Endothelial cell of umbilical vein (primary cell): ENCODE data around the gene CHGA. TPM values are rescaled to one million over a fixed set of nuclear protein-coding genes. Genes with fewer than 3 reads are reported as not detected.

Experiments
- BruUV-seq: library from RNA; stranded (reverse); fragments of 400-500 nt; replicated peaks from 2 replicates; lab custom pipeline; 2021; lab: Mats Ljungman, UMichigan
- CTCF ChIA-PET: fragments of 300-600, 350-600 bp; sonication (Branson Sonifier 250); formaldehyde crosslinking; loops from one replicate; lab custom pipeline; 2021; ENCODE audit warnings: antibody characterized with exemption, inconsistent platforms; lab: Charles Lee
- POLR2A ChIA-PET: fragments of 300-600, 350-600 bp; sonication (Branson Sonifier 250); formaldehyde crosslinking; loops from one replicate; lab custom pipeline; 2021; ENCODE audit warnings: antibody characterized with exemption, inconsistent platforms; lab: Charles Lee
- DNase-seq: peaks from one replicate; pipeline ENCODE4 v3.0.0-alpha.2; 2011; ENCODE audit warnings: low read depth, low spot score
- FAIRE-seq: peaks from 2 replicates; lab custom pipeline; 2011; peaks lifted over from hg19 to GRCh38; lab: Jason Lieb, UNC
- H2AFZ ChIP-seq: 2 replicates; pipeline ENCODE4 v1.6.0; 2012; ENCODE audit warnings: low read depth, low read length, control low read depth, inconsistent platforms
- H3K27ac ChIP-seq: 2 replicates; pipeline ENCODE4 v1.5.1; 2011; ENCODE audit warnings: low read depth, mild to moderate bottlenecking, control low read depth, low read length, moderate library complexity; ENCODE audit not compliant: insufficient read depth
- H3K27me3 ChIP-seq, 2 experiments: 2 replicates each; pipeline versions ENCODE4 v1.6.0 to v1.6.1; 2011; ENCODE audit warnings: low read length in 2 of 2, mixed read lengths in 1 of 2; ENCODE audit not compliant: control insufficient read depth in 2 of 2, insufficient read depth in 2 of 2
- H3K36me3 ChIP-seq, 2 experiments: 2 replicates in 1 of 2; 3 replicates in 1 of 2; pipeline ENCODE4 v1.5.1; 2011; ENCODE audit warnings: low read length in 2 of 2, mild to moderate bottlenecking in 1 of 2, moderate library complexity in 1 of 2; ENCODE audit not compliant: control insufficient read depth in 2 of 2, insufficient read depth in 2 of 2; ENCODE audit errors: extremely low read depth in 1 of 2
- H3K4me1 ChIP-seq: 3 replicates; pipeline ENCODE4 v1.5.1; 2011; ENCODE audit warnings: mild to moderate bottlenecking, low read length; ENCODE audit not compliant: control insufficient read depth, insufficient read depth; ENCODE audit errors: extremely low read depth
- H3K4me2 ChIP-seq: 2 replicates; pipeline ENCODE4 v1.6.1; 2011; ENCODE audit warnings: low read length, control low read depth, mixed read lengths; ENCODE audit not compliant: insufficient read depth
- H3K4me3 ChIP-seq, 3 experiments: fragments of 200-600 bp in 1 of 3; sonication (generic), shearing (Covaris generic) in 1 of 3; replicated peaks in 1 of 3; 2 replicates each; pipeline ENCODE4 v1.5.1; 2011 to 2016; ENCODE audit warnings: control low read depth in 3 of 3, low read length in 3 of 3, mild to moderate bottlenecking in 2 of 3, inconsistent platforms in 1 of 3, low read depth in 1 of 3, moderate library complexity in 1 of 3; ENCODE audit not compliant: insufficient read depth in 1 of 3
- H3K79me2 ChIP-seq: 2 replicates; pipeline ENCODE4 v1.6.0; 2012; ENCODE audit warnings: low read length, inconsistent platforms; ENCODE audit not compliant: control insufficient read depth, insufficient read depth
- H3K9ac ChIP-seq: replicated peaks from 2 replicates; pipeline ENCODE3; 2011; ENCODE audit warnings: low read length, control low read depth; ENCODE audit not compliant: insufficient read depth; ENCODE audit errors: extremely low read depth
- H3K9me1 ChIP-seq: replicated peaks from 3 replicates; pipeline ENCODE4 v1.6.0; 2011; ENCODE audit warnings: mild to moderate bottlenecking, low read length; ENCODE audit not compliant: control insufficient read depth, insufficient read depth; ENCODE audit errors: extremely low read depth
- H3K9me3 ChIP-seq: replicated peaks from 2 replicates; pipeline ENCODE4 v1.5.1; 2012; ENCODE audit warnings: low read length, inconsistent platforms; ENCODE audit not compliant: control insufficient read depth, insufficient read depth
- H4K20me1 ChIP-seq: replicated peaks from 2 replicates; pipeline ENCODE3; 2011; ENCODE audit warnings: mild to moderate bottlenecking, low read length; ENCODE audit not compliant: control insufficient read depth, insufficient read depth; ENCODE audit errors: extremely low read depth
- EZH2 ChIP-seq: IDR thresholded peaks from 2 replicates; pipeline ENCODE4 v1.6.1; 2012; ENCODE audit warnings: borderline replicate concordance, low read depth, mild to moderate bottlenecking, moderate library complexity, low read length, inconsistent platforms; ENCODE audit not compliant: severe bottlenecking
- FOS ChIP-seq: IDR thresholded peaks from 2 replicates; pipeline ENCODE4 v1.6.1; 2011; ENCODE audit warnings: mild to moderate bottlenecking, low read length, moderate library complexity, borderline replicate concordance; ENCODE audit not compliant: insufficient read depth
- JUN ChIP-seq: IDR thresholded peaks from 2 replicates; pipeline ENCODE4 v1.6.1; 2011; ENCODE audit warnings: borderline replicate concordance, low read depth; ENCODE audit not compliant: insufficient read length, insufficient read depth
- MAX ChIP-seq: IDR thresholded peaks from 2 replicates; pipeline ENCODE4 v1.6.1; 2011; ENCODE audit not compliant: insufficient read depth, insufficient read length
- POLR2A ChIP-seq: IDR thresholded peaks from 2 replicates; pipeline ENCODE4 v1.6.1; 2012; ENCODE audit warnings: low read depth, mild to moderate bottlenecking, control low read depth, low read length
- dilution Hi-C: fragments of 300-500 bp; cut with MboI; formaldehyde crosslinking; loops from one replicate; pipeline ENCODE4 v1.15.0; 2019; ENCODE audit warnings: low sequenced_read_pairs; ENCODE audit not compliant: extremely low pct_ligation_motif_present
- intact Hi-C: fragments of 100-400 bp; cut with micrococcal nuclease; formaldehyde crosslinking; loops from one replicate; pipeline ENCODE4 v1.10.0; 2022
- polyA plus RNA-seq, 4 experiments: library from polyadenylated mRNA; depleted of rRNA in 3 of 4; stranded (reverse) in 3 of 4; unstranded in 1 of 4; fragments of >200 nt; gene quantifications; 2 replicates each; pipeline versions ENCODE4 v1.2.1 to v1.2.3, GENCODE V29; 2011 to 2012; ENCODE audit warnings: missing spikeins in 1 of 4
- total RNA-seq: library from RNA; stranded (reverse); gene quantifications from 2 replicates; pipeline ENCODE4 v1.2.3, GENCODE V29; 2021
- TF ChIP-seq, protein P1 (sequence below), 2 donors: IDR thresholded peaks; 1 replicate in 1 of 2; 2 replicates in 1 of 2; pipeline ENCODE4 v1.5.1; 2011; ENCODE audit warnings: low read length in 2 of 2, mild to moderate bottlenecking in 2 of 2, moderate library complexity in 2 of 2, control low read depth in 1 of 2, inconsistent platforms in 1 of 2, low read depth in 1 of 2; ENCODE audit not compliant: insufficient read depth in 1 of 2; ENCODE audit errors: extremely low read depth in 1 of 2

The CHGA gene
- total and polyA plus RNA-seq, 2 donors (not counting 3 experiments of a cell fraction or from before 2014, with no cell fraction given) = not detected

DNA sequence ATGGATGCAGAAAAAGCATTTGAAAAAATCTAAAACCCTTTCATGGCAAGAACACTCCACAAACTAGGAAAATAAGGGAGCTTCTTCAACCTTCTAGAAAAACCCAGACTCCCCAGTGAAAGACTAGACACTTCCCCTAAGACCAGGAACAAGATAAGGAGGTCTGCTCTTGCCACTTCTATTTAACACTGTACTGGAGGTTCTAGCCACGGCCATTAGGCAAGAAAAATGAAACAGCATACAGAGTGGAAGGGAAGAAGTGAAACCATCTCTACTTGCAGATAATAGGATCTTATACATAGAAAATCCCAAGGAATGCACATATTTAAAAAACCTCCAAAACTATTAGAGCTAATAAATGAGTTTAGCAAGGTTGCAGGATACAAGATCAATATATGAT lies 42.3 kb downstream of the CHGA start:
- Histone ChIP-seq H3K79me2 (no peaks in the 10 kb centered on the region), H3K9ac (no peak overlapping the region), H3K4me3 (no peak overlapping the region), H4K20me1 (no peaks in the 10 kb centered on the region), H3K36me3 (no peaks in the 10 kb centered on the region), H3K27ac (no peak overlapping the region), H2AFZ (no peak overlapping the region), H3K9me1 (no peaks in the 10 kb centered on the region), H3K4me1 (peaks cover 8% of the 10 kb centered on the region), H3K9me3 (no peaks in the 10 kb centered on the region), H3K27me3 (no peaks in the 10 kb centered on the region), H3K4me2 (no peak overlapping the region)
- ChIA-PET CTCF (interaction anchor here (1.0 to 1.2 kb wide), 2 partner anchors 11 to 167 kb away, joined by 3 to 4 read pairs; no protein-coding TSS in a partner anchor), POLR2A (no interaction called here)
- TF ChIP-seq MAX (no peak), FOS (no peak), EZH2 (no peak), POLR2A (no peak), JUN (no peak)
- TF ChIP-seq, protein P1, sequence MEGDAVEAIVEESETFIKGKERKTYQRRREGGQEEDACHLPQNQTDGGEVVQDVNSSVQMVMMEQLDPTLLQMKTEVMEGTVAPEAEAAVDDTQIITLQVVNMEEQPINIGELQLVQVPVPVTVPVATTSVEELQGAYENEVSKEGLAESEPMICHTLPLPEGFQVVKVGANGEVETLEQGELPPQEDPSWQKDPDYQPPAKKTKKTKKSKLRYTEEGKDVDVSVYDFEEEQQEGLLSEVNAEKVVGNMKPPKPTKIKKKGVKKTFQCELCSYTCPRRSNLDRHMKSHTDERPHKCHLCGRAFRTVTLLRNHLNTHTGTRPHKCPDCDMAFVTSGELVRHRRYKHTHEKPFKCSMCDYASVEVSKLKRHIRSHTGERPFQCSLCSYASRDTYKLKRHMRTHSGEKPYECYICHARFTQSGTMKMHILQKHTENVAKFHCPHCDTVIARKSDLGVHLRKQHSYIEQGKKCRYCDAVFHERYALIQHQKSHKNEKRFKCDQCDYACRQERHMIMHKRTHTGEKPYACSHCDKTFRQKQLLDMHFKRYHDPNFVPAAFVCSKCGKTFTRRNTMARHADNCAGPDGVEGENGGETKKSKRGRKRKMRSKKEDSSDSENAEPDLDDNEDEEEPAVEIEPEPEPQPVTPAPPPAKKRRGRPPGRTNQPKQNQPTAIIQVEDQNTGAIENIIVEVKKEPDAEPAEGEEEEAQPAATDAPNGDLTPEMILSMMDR (IDR thresholded peaks at IDR 0.05; ENCODE audit: extremely low read depth in 1 of 2, insufficient read depth in 1 of 2, low read depth in 1 of 2, low read length in 2 of 2) = no peak
- dilution Hi-C loops (loop anchor here (25.0 kb wide), 1 partner anchor 172 kb away; no protein-coding TSS in a partner anchor), intact Hi-C loops (no loop called here)
- FAIRE-seq = no peak
- DNase-seq = no peak
- BruUV-seq = no TSS peak
